IMR-90 (cell line): Measurements from ENCODE around the gene LRRC70.

Experiments used
- BHLHE40 ChIP-seq: fragments of 150-350 bp; IDR thresholded peaks from 2 replicates; pipeline ENCODE4 v1.6.1; 2016; ENCODE audit warnings: mild to moderate bottlenecking, low read depth, low read length
- CEBPB ChIP-seq: IDR thresholded peaks from 2 replicates; pipeline ENCODE4 v1.6.1; 2012; ENCODE audit warnings: low read depth, low read length, improper control_type of control experiment
- CHD1 ChIP-seq: IDR thresholded peaks from 2 replicates; pipeline ENCODE4 v1.6.1; 2012; ENCODE audit warnings: low read depth, low read length, improper control_type of control experiment
- FOS ChIP-seq: fragments of 150-350 bp; IDR thresholded peaks from 2 replicates; pipeline ENCODE4 v1.6.1; 2016; ENCODE audit warnings: low read depth, low read length
- MAFK ChIP-seq: IDR thresholded peaks from 2 replicates; pipeline ENCODE4 v1.6.1; 2012; ENCODE audit warnings: low read depth, low read length, improper control_type of control experiment
- MAZ ChIP-seq: IDR thresholded peaks from 2 replicates; pipeline ENCODE4 v1.6.1; 2012; ENCODE audit warnings: low read depth, mild to moderate bottlenecking, low read length, improper control_type of control experiment, moderate library complexity, borderline replicate concordance
- NFE2L2 ChIP-seq: fragments of 150-350 bp; IDR thresholded peaks from 2 replicates; pipeline ENCODE4 v1.6.1; 2016; ENCODE audit warnings: low read depth, mild to moderate bottlenecking, low read length
- POLR2A ChIP-seq: IDR thresholded peaks from 2 replicates; pipeline ENCODE4 v1.6.1; 2012; ENCODE audit warnings: mild to moderate bottlenecking, low read depth, low read length
- RAD21 ChIP-seq: IDR thresholded peaks from 2 replicates; pipeline ENCODE4 v1.6.1; 2012; ENCODE audit warnings: low read length, improper control_type of control experiment
- RCOR1 ChIP-seq: IDR thresholded peaks from 2 replicates; pipeline ENCODE4 v1.6.1; 2012; ENCODE audit warnings: mild to moderate bottlenecking, low read length, improper control_type of control experiment; ENCODE audit not compliant: insufficient replicate concordance
- RFX5 ChIP-seq: IDR thresholded peaks from 2 replicates; pipeline ENCODE4 v1.8.0; 2012; ENCODE audit warnings: low read depth, mild to moderate bottlenecking, low read length, moderate library complexity
- SMC3 ChIP-seq: fragments of 150-350 bp; IDR thresholded peaks from 2 replicates; pipeline ENCODE4 v1.6.1; 2016; ENCODE audit warnings: low read depth, mild to moderate bottlenecking, antibody characterized with exemption, low read length, moderate library complexity
- TF ChIP-seq, protein P1 (sequence below): conservative IDR thresholded peaks from 2 replicates; pipeline ENCODE4 v1.5.1; 2012; ENCODE audit warnings: mild to moderate bottlenecking, low read depth, low read length, improper control_type of control experiment
- TF ChIP-seq, protein P2 (sequence below): fragments of 150-350 bp; IDR thresholded peaks from 2 replicates; pipeline ENCODE4 v1.6.1; 2017; ENCODE audit warnings: mild to moderate bottlenecking, antibody characterized with exemption, low read length, low read depth

DNA sequence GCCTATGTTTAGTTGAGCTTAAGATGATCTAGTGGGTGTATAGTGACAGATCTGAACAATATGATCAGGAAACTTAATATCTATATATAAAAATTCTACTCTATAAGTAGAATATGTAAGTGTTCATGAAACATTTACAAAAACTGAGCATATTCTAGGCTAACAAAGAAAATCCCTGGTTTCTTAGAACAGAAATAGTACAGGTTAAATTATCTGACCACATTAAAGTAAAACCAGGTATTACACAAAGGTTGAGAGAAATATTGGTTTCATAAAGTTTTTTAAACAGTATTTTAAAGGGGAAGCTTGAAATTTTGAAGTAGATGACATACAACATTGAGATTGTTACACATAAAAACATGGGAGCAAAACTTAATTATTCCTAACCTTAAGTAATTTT lies 39.3 kb downstream of the LRRC70 start:
- TF ChIP-seq NFE2L2 (no peak), RCOR1 (no peak), POLR2A (no peak), MAFK (no peak), RFX5 (no peak), MAZ (no peak), BHLHE40 (no peak), RAD21 (no peak), FOS (no peak), SMC3 (no peak), CHD1 (no peak), CEBPB (no peak)
- TF ChIP-seq, protein P1, sequence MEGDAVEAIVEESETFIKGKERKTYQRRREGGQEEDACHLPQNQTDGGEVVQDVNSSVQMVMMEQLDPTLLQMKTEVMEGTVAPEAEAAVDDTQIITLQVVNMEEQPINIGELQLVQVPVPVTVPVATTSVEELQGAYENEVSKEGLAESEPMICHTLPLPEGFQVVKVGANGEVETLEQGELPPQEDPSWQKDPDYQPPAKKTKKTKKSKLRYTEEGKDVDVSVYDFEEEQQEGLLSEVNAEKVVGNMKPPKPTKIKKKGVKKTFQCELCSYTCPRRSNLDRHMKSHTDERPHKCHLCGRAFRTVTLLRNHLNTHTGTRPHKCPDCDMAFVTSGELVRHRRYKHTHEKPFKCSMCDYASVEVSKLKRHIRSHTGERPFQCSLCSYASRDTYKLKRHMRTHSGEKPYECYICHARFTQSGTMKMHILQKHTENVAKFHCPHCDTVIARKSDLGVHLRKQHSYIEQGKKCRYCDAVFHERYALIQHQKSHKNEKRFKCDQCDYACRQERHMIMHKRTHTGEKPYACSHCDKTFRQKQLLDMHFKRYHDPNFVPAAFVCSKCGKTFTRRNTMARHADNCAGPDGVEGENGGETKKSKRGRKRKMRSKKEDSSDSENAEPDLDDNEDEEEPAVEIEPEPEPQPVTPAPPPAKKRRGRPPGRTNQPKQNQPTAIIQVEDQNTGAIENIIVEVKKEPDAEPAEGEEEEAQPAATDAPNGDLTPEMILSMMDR: no peak
- TF ChIP-seq, protein P2, sequence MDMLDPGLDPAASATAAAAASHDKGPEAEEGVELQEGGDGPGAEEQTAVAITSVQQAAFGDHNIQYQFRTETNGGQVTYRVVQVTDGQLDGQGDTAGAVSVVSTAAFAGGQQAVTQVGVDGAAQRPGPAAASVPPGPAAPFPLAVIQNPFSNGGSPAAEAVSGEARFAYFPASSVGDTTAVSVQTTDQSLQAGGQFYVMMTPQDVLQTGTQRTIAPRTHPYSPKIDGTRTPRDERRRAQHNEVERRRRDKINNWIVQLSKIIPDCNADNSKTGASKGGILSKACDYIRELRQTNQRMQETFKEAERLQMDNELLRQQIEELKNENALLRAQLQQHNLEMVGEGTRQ: no peak
